ENCODE data around the gene PCGF3.
"Not testable (repeated sequence)": the region's sequence is repeated elsewhere in the genome, so short reads cannot be mapped to it uniquely, and the experiment has no call there.

Gene PCGF3

DNA sequence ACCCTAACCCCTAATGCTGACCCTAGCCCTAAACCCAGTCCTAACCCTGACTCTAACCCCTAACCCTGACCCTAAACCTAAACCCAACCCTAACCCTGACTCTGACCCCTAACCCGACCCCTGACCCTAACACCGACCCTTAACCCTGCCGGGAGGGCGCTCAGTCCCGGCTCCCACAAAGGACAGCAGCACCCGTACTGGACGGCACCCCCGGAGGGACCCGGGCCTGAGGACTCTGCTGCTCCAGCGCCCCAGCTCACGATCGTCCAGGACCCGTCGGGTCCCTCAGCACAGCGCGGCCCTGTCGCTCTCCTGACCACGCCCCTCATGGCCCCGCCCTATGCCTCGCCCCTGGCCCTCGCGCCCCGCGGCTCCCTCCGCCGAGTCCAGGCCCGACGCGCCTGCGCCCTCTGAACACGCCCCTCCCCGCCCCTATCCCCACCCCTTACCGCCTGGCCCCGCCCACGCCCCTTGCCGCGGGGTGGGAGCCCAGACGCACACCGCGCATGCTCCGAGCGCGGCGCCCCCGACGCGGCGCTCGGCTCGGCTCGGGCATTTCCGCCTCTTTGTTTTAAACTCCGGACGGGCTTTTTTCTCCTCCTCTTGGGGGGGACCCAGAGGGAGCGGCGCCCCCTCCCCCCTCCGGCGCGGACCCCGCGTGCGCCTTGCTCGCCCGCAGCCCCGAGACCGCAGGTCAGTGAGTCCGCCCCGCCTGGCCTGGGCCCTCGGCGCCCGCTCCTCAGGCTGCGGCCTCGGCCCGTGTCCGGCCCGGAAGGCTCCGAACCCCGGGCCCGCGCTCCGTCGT is at the start of gene PCGF3:
Gene PCGF3 (plus strand): TSS at position 555 of the 805 bp plus-strand sequence. CDS start 27,849 bp downstream, outside the sequence.
- DNase-seq = peak; percentile 59 to 68

DNA sequence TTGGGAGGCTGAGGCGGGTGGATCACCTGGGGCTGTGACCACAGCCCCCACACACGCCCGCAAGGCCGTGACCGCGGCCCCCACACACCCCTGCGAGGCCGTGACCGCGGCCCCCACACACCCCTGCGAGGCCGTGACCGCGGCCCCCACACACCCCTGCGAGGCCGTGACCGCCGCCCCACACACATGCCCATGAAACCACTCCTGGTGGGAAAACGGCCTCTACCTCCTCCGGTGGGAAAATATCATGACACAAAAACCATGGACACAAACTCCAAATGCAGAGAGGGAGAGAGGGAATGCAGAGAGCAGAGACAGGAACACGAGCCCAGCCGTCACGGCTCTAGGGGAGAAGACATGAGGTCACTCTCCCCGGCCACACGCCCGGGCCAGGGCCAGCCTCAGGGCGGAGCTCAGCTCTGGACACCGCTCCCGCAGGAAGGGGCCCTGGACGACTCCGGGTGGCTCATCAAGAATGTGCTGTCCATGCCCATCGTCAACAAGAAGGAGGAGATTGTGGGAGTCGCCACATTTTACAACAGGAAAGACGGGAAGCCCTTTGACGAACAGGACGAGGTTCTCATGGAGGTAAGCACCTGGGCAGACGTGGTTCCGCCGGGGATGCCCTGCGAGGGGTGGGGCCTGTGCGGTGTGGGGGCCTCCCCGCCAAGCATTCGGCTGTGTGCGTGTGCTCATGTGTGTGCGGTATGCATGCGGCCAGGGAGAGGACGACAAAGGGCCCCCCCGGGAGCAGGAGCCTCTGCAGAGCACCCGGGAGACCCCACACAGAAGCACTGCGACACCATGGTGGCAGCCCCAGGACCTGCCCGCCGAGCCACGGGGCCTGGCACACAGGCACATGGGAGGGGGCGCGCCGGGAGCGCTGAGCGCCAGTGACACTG is 48.9 kb upstream of the PCGF3 start:
- DNase-seq = no peak

DNA sequence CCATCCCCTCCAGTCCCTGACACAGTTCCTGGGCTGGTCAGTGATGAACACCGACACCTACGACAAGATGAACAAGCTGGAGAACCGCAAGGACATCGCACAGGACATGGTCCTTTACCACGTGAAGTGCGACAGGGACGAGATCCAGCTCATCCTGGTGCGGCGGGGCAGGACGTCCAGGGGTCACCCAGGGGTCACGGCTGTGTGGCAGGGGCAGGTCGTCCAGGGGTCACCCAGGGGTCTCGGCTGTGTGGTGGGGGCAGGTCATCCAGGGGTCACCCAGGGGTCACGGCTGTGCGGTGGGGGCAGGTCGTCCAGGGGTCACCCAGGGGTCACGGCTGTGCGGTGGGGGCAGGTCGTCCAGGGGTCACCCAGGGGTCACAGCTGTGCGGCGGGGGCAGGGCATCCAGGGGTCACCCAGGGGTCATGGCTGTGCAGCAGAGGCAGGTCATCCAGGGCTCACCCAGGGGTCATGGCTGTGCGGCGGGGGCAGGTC is 48.2 kb upstream of the PCGF3 start:
- no peak for DNase-seq

GRCh38 chr4:657834-658667 is 47.6 kb upstream of the PCGF3 start:
- DNase-seq = no peak

DNA sequence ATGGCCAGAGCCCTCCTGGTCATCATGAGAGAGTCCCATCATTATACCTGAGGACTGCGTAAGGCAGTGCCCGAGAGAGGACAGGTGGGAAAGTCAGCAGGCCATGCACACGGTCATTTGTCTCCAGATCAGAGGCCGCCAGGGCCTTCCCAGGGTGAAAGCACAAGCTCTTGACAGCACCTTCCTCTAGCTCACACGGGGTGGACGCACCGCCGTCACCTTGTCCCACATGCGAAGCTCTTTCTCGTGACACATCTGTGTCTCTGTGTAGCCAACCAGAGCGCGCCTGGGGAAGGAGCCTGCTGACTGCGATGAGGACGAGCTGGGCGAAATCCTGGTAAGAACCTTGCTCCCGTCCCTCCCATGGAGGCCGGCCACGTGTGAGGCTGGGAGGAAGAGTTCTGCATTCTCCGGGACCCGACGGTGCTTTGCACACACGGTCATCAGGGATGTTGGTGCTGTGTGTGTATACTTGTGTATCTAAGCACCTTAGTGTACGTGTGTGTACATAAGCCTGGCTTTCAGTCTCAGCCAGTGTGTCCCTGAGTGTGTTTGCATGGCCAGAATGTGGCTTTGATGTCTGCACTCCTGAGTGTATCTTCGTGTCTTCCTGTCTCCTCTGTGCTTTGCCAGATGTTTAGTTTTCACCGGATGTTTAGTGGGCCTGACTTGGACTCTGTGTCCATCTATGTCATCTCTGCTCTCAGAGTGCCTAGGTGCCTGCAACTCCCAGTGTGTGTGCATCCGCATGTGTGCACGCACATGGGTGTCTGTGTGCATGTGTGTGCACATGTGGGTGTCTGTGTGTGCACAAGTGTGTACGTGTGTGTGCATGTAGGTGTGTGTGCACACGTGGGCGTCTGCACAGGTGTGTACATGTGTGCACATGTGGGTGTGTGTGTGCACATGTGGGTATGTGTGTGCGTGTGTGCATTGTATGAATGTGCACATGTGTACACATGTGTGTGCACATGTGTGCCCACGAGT is 46.7 kb upstream of the PCGF3 start:
- no peak for DNase-seq

GRCh38 chr4:659851-660250 is 45.8 kb upstream of the PCGF3 start:
- no peak for DNase-seq

DNA sequence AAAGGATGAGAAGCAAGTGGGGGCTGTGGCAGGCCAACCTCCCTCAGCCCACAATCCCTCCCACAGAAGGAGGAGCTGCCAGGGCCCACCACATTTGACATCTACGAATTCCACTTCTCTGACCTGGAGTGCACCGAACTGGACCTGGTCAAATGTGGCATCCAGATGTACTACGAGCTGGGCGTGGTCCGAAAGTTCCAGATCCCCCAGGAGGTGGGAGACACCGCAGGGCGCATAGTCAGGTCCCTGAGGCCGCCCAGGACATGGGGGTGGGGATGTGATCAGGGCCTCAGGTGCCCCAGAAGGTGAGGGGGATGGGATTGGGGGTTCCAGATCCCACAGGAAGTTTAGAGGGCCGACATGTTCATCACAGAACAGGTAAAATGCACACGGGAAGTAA is 45.2 kb upstream of the PCGF3 start:
- DNase-seq = no peak

- no peak for DNase-seq
Observed at GRCh38 chr4:661231-661630, 44.4 kb upstream of the PCGF3 start.

GRCh38 chr4:661881-662761 is 43.5 kb upstream of the PCGF3 start:
- DNase-seq = no peak

- DNase-seq = no peak
Observed at GRCh38 chr4:663046-663437, 42.6 kb upstream of the PCGF3 start.

GRCh38 chr4:663438-664428 is 41.9 kb upstream of the PCGF3 start:
- DNase-seq = no peak

- no peak for DNase-seq
Observed at GRCh38 chr4:664713-665231, 40.9 kb upstream of the PCGF3 start.

DNA sequence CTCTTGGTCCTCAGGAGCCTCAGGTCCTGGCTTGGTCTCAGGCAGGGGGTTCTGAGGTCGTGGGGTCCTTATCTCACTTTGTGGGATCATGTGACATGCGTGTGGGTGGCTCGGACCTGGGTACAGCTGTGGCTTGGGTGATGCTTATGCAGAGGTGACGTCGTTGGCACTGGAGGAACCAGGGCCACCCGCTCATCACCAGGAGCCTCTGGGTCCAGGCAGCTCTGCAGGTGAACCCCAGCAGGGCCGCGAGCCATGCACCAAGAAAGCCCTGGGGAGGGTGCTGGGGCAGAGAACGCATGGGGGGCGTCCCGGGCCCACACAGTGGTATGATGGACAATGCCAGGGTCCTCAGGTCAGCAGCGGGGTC is 40.3 kb upstream of the PCGF3 start:
- DNase-seq = no peak

DNA sequence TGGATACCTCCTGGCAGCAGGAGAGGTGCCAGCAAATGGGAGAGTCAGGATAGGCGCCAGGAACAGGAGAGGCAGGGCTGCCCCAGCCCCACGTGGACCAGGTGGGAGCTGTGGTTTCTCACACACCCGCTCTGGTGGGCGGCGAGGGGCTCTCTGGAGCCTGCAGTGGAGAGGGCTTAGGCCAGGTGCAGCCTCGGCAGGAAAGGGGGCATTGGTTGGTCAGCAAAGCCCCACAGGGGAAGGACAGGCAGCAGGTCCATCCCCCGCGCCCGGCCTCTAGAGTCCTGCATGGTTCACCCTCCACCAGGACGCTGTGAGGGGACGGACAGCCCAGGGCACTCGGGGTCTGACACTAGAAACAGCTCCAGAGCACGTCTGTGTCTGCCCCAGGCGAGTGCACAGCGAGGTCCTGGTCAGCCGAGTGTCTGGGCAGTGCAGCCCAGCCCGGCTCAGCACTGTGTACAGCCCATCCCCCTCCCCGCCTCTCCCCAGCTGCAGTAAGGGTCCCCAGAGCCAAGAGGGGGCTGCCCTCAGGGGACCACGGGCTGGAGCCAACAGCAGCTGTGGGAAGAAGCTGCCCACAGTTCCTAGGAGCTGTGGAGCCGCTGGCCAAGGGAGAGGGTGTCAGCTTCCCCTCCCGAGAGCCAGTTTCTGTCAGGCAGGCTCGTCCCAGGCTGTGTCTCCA is 39.7 kb upstream of the PCGF3 start:
- no peak for DNase-seq

GRCh38 chr4:666436-666810 is 39.2 kb upstream of the PCGF3 start:
- no peak for DNase-seq

GRCh38 chr4:666822-667544 is 38.6 kb upstream of the PCGF3 start:
- no peak for DNase-seq

DNA sequence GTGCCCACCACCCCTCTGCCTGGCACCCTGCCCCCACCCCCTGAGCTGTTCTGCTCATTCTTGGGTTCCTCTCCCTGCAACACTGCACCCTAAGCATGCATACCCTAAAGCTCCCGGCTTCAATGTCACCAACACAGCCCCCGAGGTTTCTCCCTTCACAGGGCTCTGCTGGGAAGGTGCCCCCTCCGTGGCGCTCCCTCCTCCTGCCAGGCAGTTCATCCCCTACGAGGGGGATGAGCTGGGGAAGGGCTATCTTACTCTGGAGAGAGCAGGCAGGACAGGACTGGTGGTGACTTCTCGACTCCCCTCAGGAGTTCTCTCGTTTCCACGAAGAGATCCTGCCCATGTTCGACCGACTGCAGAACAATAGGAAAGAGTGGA is 38.1 kb upstream of the PCGF3 start:
- no peak for DNase-seq

DNA sequence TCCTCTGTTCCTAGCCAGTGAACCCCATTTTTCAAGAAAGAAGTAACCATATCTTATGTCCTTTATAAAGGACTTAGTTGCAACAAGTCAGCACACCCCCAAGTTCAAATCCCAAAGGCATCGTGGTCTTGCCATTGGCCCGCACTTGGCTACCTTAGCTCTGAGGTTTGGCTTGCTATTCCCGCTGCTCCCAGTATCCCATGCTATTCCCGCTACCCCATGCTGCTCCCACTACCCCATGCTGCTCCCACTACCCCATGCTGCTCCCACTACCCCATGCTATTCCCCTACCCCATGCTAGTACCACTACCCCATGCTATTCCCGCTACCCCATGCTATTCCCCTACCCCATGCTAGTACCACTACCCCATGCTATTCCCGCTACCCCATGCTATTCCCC is 37.4 kb upstream of the PCGF3 start:
- not testable (repeated sequence) for DNase-seq

Data from cerebellar nuclear complex (tissue), 1 donor.